Prostate gland (tissue), 2 donors: ENCODE results near the gene IL12RB2.
"Not testable (repeated sequence)": the region's sequence is repeated elsewhere in the genome, so short reads cannot be mapped to it uniquely, and the experiment has no call there.

ENCODE experiments used
- CTCF ChIP-seq, 4 experiments: fragments of 200-600 bp in 2 of 4; fragments of 450-650 bp in 2 of 4; sonication (generic) in 2 of 4; IDR thresholded peaks; 1 replicate in 3 of 4; 2 replicates in 1 of 4; pipeline ENCODE4 v1.5.1; 2016 to 2019; ENCODE audit warnings: antibody characterized with exemption in 4 of 4, mild to moderate bottlenecking in 2 of 4, moderate library complexity in 2 of 4
- POLR2A ChIP-seq: fragments of 450-650 bp; IDR thresholded peaks from one replicate; pipeline ENCODE4 v1.6.1; 2016; ENCODE audit warnings: antibody characterized with exemption, mild to moderate bottlenecking
- POLR2AphosphoS5 ChIP-seq: sonication (generic); formaldehyde crosslinking; IDR thresholded peaks from one replicate; pipeline ENCODE4 v1.6.1; 2017; ENCODE audit warnings: antibody characterized with exemption

GRCh38 chr1:67417733-67418132, 110.1 kb downstream of the IL12RB2 start:
- not testable (repeated sequence) for TF ChIP-seq POLR2A; CTCF (IDR thresholded peaks at IDR 0.05); POLR2AphosphoS5
